ENCODE data around the gene PDLIM4. TPM values are rescaled to one million over a fixed set of nuclear protein-coding genes. Genes with fewer than 3 reads are reported as not detected.
A peak's percentile ranks its signal among the peaks of the same experiment; 100 is the strongest.

Gene PDLIM4
- total and polyA plus RNA-seq, 2 experiments from 2014 or later: 84.4 to 156 TPM

- Histone ChIP-seq H3K9me2 (ENCODE audit: insufficient read depth) (no peaks in the 10 kb centered on the region), H3K9ac (peak overlapping the region; percentile 100), H3K4me2 (ENCODE audit: unreplicated experiment) (peak overlapping the region; percentile 100), H3K9me3 (ENCODE audit: low read depth) (no peaks in the 10 kb centered on the region), H2AFZ (no peak overlapping the region), H3K27ac (peak overlapping the region; percentile 96), H4K20me1 (ENCODE audit: insufficient read depth) (no peaks in the 10 kb centered on the region), H3F3A (ENCODE audit: insufficient read depth) (peaks cover 45% of the 10 kb centered on the region), H3K79me2 (ENCODE audit: insufficient read depth) (peaks cover 55% of the 10 kb centered on the region), H3K4me3 (peak overlapping the region; percentile 93), H3K4me1 (ENCODE audit: insufficient read depth) (peaks cover 49% of the 10 kb centered on the region), H3K27me3 (replicated peaks; ENCODE audit: insufficient read depth) (no peaks in the 10 kb centered on the region), H3K36me3 (ENCODE audit: low read depth) (peaks cover 7% of the 10 kb centered on the region; the same call in 1 of the 2 replicates)
- in situ Hi-C loops (cut with MboI): no loop called here
- WGBS, 2 experiments (ENCODE audit: low coverage in 1 of 2, low lambda C conversion rate in 2 of 2, missing lambda C conversion rate in 2 of 2): 17 to 24% methylated on average over 6 of the region's 6 CpGs
- TF ChIP-seq EZH2 (IDR thresholded peaks at IDR 0.05; ENCODE audit: insufficient read depth, poor library complexity, severe bottlenecking) (no peak), EZH2phosphoT487 (IDR thresholded peaks at IDR 0.05; ENCODE audit: insufficient read depth, low read depth) (no peak)
- peak; percentile 71 for DNase-seq
Measured at GRCh38 chr5:132260051-132260450, 2.6 kb downstream of the PDLIM4 start.

GRCh38 chr5:132260714-132261551 lies 3.4 kb downstream of the PDLIM4 start:
- Histone ChIP-seq H3K9me2 (ENCODE audit: insufficient read depth) (no peaks in the 10 kb centered on the region), H3K27ac (peak overlapping the region; percentile 96), H3F3A (ENCODE audit: insufficient read depth) (peaks cover 51% of the 10 kb centered on the region), H2AFZ (no peak overlapping the region), H3K9ac (peak overlapping the region; percentile 100), H3K36me3 (ENCODE audit: low read depth) (peaks cover 7% of the 10 kb centered on the region; the same call in 1 of the 2 replicates), H3K4me2 (ENCODE audit: unreplicated experiment) (peak overlapping the region; percentile 100), H3K4me3 (peak overlapping the region; percentile 93), H3K4me1 (ENCODE audit: insufficient read depth) (peaks cover 56% of the 10 kb centered on the region), H3K79me2 (ENCODE audit: insufficient read depth) (peaks cover 58% of the 10 kb centered on the region), H3K9me3 (ENCODE audit: low read depth) (no peaks in the 10 kb centered on the region), H4K20me1 (ENCODE audit: insufficient read depth) (no peaks in the 10 kb centered on the region), H3K27me3 (replicated peaks; ENCODE audit: insufficient read depth) (no peaks in the 10 kb centered on the region)
- peak; percentile 93 for DNase-seq
- in situ Hi-C loops (cut with MboI): no loop called here
- TF ChIP-seq EZH2phosphoT487 (IDR thresholded peaks at IDR 0.05; ENCODE audit: insufficient read depth, low read depth) (no peak), EZH2 (IDR thresholded peaks at IDR 0.05; ENCODE audit: insufficient read depth, poor library complexity, severe bottlenecking) (no peak)
- 11 to 14% methylated on average over 6 of the region's 6 CpGs for WGBS, 2 experiments (ENCODE audit: low coverage in 1 of 2, low lambda C conversion rate in 2 of 2, missing lambda C conversion rate in 2 of 2)

- no peak overlapping the region for H2AFZ ChIP-seq
- in situ Hi-C loops (cut with MboI): no loop called here
- no peaks in the 10 kb centered on the region for H4K20me1 ChIP-seq (ENCODE audit: insufficient read depth)
- H3K79me2 ChIP-seq (ENCODE audit: insufficient read depth): peaks cover 65% of the 10 kb centered on the region
- H3K4me2 ChIP-seq (ENCODE audit: unreplicated experiment): no peak overlapping the region
- H3K27ac ChIP-seq: peak overlapping the region; percentile 93; the same call in 1 of the 2 replicates
- no peaks in the 10 kb centered on the region for H3K9me3 ChIP-seq (ENCODE audit: low read depth)
- no peak overlapping the region for H3K9ac ChIP-seq
- H3K4me1 ChIP-seq (ENCODE audit: insufficient read depth): peaks cover 65% of the 10 kb centered on the region
- H3F3A ChIP-seq (ENCODE audit: insufficient read depth): peaks cover 51% of the 10 kb centered on the region
- 94 to 95% methylated on average over 7 of the region's 7 CpGs for WGBS, 2 experiments (ENCODE audit: low coverage in 1 of 2, low lambda C conversion rate in 2 of 2, missing lambda C conversion rate in 2 of 2)
- no peaks in the 10 kb centered on the region for H3K9me2 ChIP-seq (ENCODE audit: insufficient read depth)
- H3K4me3 ChIP-seq: no peak overlapping the region
- peaks cover 15% of the 10 kb centered on the region; the same call in 1 of the 2 replicates for H3K36me3 ChIP-seq (ENCODE audit: low read depth)
- H3K27me3 ChIP-seq (replicated peaks; ENCODE audit: insufficient read depth): no peaks in the 10 kb centered on the region
- no peak for TF ChIP-seq EZH2phosphoT487 (IDR thresholded peaks at IDR 0.05; ENCODE audit: insufficient read depth, low read depth)
- TF ChIP-seq EZH2 (IDR thresholded peaks at IDR 0.05; ENCODE audit: insufficient read depth, poor library complexity, severe bottlenecking): no peak
- no peak for DNase-seq
Measured at GRCh38 chr5:132261881-132262845, 4.7 kb downstream of the PDLIM4 start.

- Histone ChIP-seq H3K9me2 (ENCODE audit: insufficient read depth) (no peaks in the 10 kb centered on the region), H3K4me2 (ENCODE audit: unreplicated experiment) (peak overlapping the region; percentile 19), H3K27me3 (replicated peaks; ENCODE audit: insufficient read depth) (no peaks in the 10 kb centered on the region), H3K4me1 (ENCODE audit: insufficient read depth) (peaks cover 65% of the 10 kb centered on the region), H3F3A (ENCODE audit: insufficient read depth) (peaks cover 48% of the 10 kb centered on the region), H3K4me3 (no peak overlapping the region), H3K79me2 (ENCODE audit: insufficient read depth) (peaks cover 63% of the 10 kb centered on the region), H3K27ac (peak overlapping the region; percentile 93), H3K9me3 (ENCODE audit: low read depth) (no peaks in the 10 kb centered on the region), H3K36me3 (ENCODE audit: low read depth) (peaks cover 22% of the 10 kb centered on the region; the same call in 1 of the 2 replicates), H4K20me1 (ENCODE audit: insufficient read depth) (no peaks in the 10 kb centered on the region), H3K9ac (peak overlapping the region; percentile 74), H2AFZ (no peak overlapping the region)
- DNase-seq: peak; percentile 34
- WGBS, 2 experiments (ENCODE audit: low coverage in 1 of 2, low lambda C conversion rate in 2 of 2, missing lambda C conversion rate in 2 of 2): 100% methylated on average over 2 of the region's 2 CpGs
- in situ Hi-C loops (cut with MboI): no loop called here
- TF ChIP-seq EZH2phosphoT487 (IDR thresholded peaks at IDR 0.05; ENCODE audit: insufficient read depth, low read depth): no peak
Measured at GRCh38 chr5:132262882-132263547, 5.5 kb downstream of the PDLIM4 start.

Measured in GM23248 (cell line).